ENCODE data around the gene ARHGAP26.

DNA sequence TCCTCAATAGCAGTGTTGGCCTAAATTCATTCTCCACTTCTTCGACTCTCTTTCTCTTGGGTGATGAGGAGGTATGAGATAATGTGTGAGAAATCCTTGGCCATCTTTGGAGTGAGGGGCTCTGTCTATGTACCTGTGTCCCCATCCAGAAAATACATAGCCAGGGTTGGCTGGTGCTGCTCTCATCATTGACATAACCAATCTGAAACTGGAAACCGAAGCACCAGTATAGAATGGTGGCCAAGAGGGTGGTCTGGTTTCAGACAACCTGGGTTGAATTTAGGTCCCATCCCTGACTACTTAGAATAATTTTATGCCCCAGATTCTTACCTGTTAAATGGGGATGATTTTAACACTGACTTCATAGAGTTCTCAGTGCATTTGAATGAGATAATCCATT lies 208.1 kb downstream of the ARHGAP26 start:
- TF ChIP-seq SUZ12 (IDR thresholded peaks at IDR 0.05; ENCODE audit: extremely low read depth, insufficient read depth, insufficient read length) (no peak), YY1 (IDR thresholded peaks at IDR 0.05; ENCODE audit: insufficient read depth, insufficient read length) (no peak)

Data from NT2/D1 (cell line).